ENCODE data around the gene MED7. TPM values are rescaled to one million over a fixed set of nuclear protein-coding genes. Genes with fewer than 3 reads are reported as not detected.

MED7 gene
- total and polyA plus RNA-seq, 2 of the 13 experiments (the other 11 are each of a cell fraction or from before 2014, with no cell fraction given) = 9.2 to 9.4 TPM

DNA sequence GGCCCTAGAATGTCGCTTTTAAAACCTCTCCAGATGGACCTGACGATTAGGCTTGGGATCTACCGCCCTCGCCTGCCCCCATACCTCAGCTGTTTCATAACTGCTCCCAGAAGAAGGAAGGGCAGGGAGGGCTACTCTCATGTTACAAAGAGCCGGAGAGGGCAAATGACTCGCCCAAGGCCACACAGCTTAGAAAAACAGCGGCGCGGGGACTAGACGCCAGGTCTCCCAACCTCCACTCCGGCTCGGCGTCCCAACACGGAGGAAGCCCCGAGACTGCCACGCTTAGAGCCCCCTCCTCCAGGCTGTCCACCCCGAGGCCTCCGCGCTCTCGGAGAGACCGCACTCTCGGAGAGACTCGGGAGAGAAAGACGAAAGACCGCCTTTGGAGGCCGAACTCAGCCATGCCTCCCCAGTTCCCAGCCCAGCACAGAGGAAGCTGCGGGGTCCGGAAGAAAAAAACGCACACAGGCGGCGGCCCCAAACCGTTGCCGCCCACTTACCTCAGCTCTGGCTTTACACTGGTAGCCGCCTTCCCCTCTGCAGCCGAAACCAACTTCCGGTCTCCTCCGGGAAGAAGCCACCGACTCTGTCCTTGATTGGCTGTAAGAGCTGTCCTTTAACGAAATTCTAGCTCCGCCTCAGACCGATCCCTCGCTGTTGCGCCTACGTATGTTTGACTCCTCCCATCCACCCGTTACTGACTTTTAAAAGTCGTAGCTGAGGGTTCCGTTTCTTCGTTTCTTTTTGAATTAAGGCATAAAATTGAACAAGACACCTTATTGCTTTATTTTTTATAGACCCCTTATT, at the start of gene MED7 (continued):
- TF ChIP-seq IKZF5 (CRISPR knock-in tag; IDR thresholded peaks at IDR 0.05) = peak; percentile 71; the same call in 1 of the 2 replicates
- TF ChIP-seq ZMAT5 (CRISPR knock-in tag; IDR thresholded peaks at IDR 0.05; ENCODE audit: borderline replicate concordance, low read depth) = no peak
- no peak for TF ChIP-seq HOXA5 (CRISPR knock-in tag; IDR thresholded peaks at IDR 0.05)
- TF ChIP-seq ZSCAN25 (CRISPR knock-in tag; IDR thresholded peaks at IDR 0.05) = no peak
- TF ChIP-seq DNMT1 (CRISPR knock-in tag; IDR thresholded peaks at IDR 0.05) = no peak
- TF ChIP-seq REXO4 (CRISPR knock-in tag; IDR thresholded peaks at IDR 0.05; ENCODE audit: borderline replicate concordance) = no peak
- no peak; the same call in 1 of the 2 replicates for TF ChIP-seq ZNF275 (CRISPR knock-in tag; IDR thresholded peaks at IDR 0.05; ENCODE audit: borderline replicate concordance)
- 0 out of 2 replicates have a peak, but pooled peaks have one; percentile 30 for TF ChIP-seq ERF (CRISPR knock-in tag; IDR thresholded peaks at IDR 0.05)
- no peak for TF ChIP-seq GTF3A (CRISPR knock-in tag; conservative IDR thresholded peaks at IDR 0.05)
- TF ChIP-seq STAT6 (CRISPR knock-in tag; IDR thresholded peaks at IDR 0.05; ENCODE audit: borderline replicate concordance) = 0 out of 2 replicates have a peak, but pooled peaks have one; percentile 26
- no peak for TF ChIP-seq ZC3H13 (CRISPR knock-in tag; IDR thresholded peaks at IDR 0.05)
- TF ChIP-seq, protein P1, sequence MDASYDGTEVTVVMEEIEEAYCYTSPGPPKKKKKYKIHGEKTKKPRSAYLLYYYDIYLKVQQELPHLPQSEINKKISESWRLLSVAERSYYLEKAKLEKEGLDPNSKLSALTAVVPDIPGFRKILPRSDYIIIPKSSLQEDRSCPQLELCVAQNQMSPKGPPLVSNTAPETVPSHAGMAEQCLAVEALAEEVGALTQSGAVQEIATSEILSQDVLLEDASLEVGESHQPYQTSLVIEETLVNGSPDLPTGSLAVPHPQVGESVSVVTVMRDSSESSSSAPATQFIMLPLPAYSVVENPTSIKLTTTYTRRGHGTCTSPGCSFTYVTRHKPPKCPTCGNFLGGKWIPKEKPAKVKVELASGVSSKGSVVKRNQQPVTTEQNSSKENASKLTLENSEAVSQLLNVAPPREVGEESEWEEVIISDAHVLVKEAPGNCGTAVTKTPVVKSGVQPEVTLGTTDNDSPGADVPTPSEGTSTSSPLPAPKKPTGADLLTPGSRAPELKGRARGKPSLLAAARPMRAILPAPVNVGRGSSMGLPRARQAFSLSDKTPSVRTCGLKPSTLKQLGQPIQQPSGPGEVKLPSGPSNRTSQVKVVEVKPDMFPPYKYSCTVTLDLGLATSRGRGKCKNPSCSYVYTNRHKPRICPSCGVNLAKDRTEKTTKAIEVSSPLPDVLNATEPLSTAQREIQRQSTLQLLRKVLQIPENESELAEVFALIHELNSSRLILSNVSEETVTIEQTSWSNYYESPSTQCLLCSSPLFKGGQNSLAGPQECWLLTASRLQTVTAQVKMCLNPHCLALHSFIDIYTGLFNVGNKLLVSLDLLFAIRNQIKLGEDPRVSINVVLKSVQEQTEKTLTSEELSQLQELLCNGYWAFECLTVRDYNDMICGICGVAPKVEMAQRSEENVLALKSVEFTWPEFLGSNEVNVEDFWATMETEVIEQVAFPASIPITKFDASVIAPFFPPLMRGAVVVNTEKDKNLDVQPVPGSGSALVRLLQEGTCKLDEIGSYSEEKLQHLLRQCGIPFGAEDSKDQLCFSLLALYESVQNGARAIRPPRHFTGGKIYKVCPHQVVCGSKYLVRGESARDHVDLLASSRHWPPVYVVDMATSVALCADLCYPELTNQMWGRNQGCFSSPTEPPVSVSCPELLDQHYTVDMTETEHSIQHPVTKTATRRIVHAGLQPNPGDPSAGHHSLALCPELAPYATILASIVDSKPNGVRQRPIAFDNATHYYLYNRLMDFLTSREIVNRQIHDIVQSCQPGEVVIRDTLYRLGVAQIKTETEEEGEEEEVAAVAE (CRISPR knock-in tag; IDR thresholded peaks at IDR 0.05; ENCODE audit: borderline replicate concordance) = 0 out of 2 replicates have a peak, but pooled peaks have one; percentile 47
- no peak; the same call in 1 of the 2 replicates for TF ChIP-seq ELF4 (CRISPR knock-in tag; IDR thresholded peaks at IDR 0.05; ENCODE audit: borderline replicate concordance)
- no peak for TF ChIP-seq KLF13 (CRISPR knock-in tag; IDR thresholded peaks at IDR 0.05)
- TF ChIP-seq RBFOX2 (IDR thresholded peaks at IDR 0.05; ENCODE audit: low read depth, low read length) = peak; percentile 87
- no peak for TF ChIP-seq ZNF619 (CRISPR knock-in tag; IDR thresholded peaks at IDR 0.05)
- no peak for TF ChIP-seq FIP1L1 (IDR thresholded peaks at IDR 0.05; ENCODE audit: borderline replicate concordance, insufficient read depth, low read depth, low read length)
